OCI-LY3 (cell line): ENCODE results near the gene CCDC154.

Experiments used
- CTCF ChIP-seq: fragments of 200-600, 300-600 bp; sonication (generic); IDR thresholded peaks from 2 replicates; pipeline ENCODE4 v1.5.1; 2014; ENCODE audit warnings: antibody characterized with exemption, low read length, low read depth
- EZH2phosphoT487 ChIP-seq: fragments of 200-600 bp; shearing (Covaris generic); IDR thresholded peaks from 2 replicates; pipeline ENCODE4 v1.6.1; 2018; ENCODE audit warnings: antibody characterized with exemption, mixed run types, low read depth

- TF ChIP-seq CTCF (no peak), EZH2phosphoT487 (no peak)
Measured at GRCh38 chr16:1450841-1451240, 6.5 kb upstream of the CCDC154 start.
